ENCODE results near the gene ANP32B. TPM values are rescaled to one million over a fixed set of nuclear protein-coding genes. Genes with fewer than 3 reads are reported as not detected.
"Not testable (repeated sequence)": the region's sequence is repeated elsewhere in the genome, so short reads cannot be mapped to it uniquely, and the experiment has no call there.

The ANP32B gene
- total RNA-seq, 1 donor from 2014 or later = 156 TPM

DNA sequence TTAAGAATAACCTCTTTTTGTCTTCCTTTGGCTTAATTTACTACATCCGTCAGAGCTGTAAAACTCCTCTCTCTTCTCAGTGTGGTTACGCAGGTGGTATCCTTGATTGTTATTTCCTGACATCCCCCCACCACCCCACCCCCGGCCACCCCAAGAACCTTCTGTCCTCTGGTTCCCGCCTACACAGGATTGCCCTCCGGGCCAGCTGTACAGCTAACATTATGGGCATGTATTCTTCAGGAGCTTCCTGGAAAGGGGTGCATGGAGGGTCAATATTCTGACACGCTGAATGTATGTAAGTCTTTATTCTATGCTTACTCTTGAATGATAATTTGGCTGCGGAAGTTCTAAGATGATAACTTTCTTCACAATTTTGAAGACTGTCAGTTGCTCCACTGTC lies 13.0 kb upstream of the ANP32B start:
- Mint-ChIP-seq H3K27ac (no peak overlapping the region), H3K4me3 (no peak overlapping the region), H3K36me3 (no peaks in the 10 kb centered on the region), H3K4me1 (ENCODE audit: unreplicated experiment) (no peaks in the 10 kb centered on the region), H3K9me3 (no peaks in the 10 kb centered on the region), H3K27me3 (peaks cover 22% of the 10 kb centered on the region)
- no peak for DNase-seq (ENCODE audit: extremely low spot score, unreplicated experiment)
- TF ChIP-seq, protein P1, sequence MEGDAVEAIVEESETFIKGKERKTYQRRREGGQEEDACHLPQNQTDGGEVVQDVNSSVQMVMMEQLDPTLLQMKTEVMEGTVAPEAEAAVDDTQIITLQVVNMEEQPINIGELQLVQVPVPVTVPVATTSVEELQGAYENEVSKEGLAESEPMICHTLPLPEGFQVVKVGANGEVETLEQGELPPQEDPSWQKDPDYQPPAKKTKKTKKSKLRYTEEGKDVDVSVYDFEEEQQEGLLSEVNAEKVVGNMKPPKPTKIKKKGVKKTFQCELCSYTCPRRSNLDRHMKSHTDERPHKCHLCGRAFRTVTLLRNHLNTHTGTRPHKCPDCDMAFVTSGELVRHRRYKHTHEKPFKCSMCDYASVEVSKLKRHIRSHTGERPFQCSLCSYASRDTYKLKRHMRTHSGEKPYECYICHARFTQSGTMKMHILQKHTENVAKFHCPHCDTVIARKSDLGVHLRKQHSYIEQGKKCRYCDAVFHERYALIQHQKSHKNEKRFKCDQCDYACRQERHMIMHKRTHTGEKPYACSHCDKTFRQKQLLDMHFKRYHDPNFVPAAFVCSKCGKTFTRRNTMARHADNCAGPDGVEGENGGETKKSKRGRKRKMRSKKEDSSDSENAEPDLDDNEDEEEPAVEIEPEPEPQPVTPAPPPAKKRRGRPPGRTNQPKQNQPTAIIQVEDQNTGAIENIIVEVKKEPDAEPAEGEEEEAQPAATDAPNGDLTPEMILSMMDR (conservative IDR thresholded peaks at IDR 0.05) = no peak

DNA sequence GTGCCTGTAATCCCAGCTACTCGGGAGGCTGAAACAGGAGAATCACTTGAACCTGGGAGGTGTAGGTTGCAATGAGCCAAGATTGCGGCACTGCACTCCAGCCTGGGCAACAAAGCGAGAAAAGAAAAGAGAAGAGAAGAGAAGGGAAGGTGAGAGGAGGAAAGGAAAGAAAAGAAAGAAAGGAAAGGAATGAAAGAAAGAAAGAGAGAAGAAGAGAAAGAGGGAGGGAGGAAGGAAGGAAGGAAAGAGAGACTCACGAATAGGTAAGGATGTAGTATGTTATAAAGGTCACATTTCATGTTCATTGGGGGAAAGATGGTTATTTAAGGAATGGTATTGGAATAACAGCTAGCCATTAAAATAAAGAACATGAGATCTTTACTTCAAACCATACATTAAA lies 10.4 kb upstream of the ANP32B start:
- Mint-ChIP-seq H3K9me3 (no peaks in the 10 kb centered on the region), H3K27me3 (peaks cover 17% of the 10 kb centered on the region), H3K27ac (no peak overlapping the region), H3K36me3 (no peaks in the 10 kb centered on the region), H3K4me1 (ENCODE audit: unreplicated experiment) (no peaks in the 10 kb centered on the region), H3K4me3 (no peak overlapping the region)
- no peak for DNase-seq (ENCODE audit: extremely low spot score, unreplicated experiment)
- TF ChIP-seq, protein P1 (conservative IDR thresholded peaks at IDR 0.05) = no peak

DNA sequence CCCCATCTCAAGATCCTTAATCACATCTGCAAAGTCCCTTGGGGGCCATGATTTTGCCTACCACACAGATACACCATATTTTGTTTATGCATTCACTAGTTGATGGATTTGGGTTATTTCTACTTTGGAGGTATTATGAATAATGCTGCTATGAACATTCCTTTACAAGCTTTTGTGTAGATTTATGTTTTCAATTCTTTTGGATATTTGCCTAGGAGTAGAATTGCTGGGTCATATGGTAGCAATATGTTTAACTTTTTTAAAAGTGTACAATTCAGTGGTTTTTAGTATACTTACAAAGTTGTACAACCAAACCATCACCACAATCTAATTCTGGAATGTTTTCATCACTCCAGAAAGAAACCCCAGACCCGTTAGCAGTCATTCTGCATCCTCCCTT lies 7.8 kb upstream of the ANP32B start:
- no peaks in the 10 kb centered on the region for H3K36me3 Mint-ChIP-seq
- TF ChIP-seq, protein P1 (conservative IDR thresholded peaks at IDR 0.05) = no peak
- H3K4me1 Mint-ChIP-seq (ENCODE audit: unreplicated experiment) = no peaks in the 10 kb centered on the region
- H3K9me3 Mint-ChIP-seq = no peaks in the 10 kb centered on the region
- no peak overlapping the region for H3K4me3 Mint-ChIP-seq
- DNase-seq (ENCODE audit: extremely low spot score, unreplicated experiment) = no peak
- no peak overlapping the region for H3K27ac Mint-ChIP-seq
- peaks cover 10% of the 10 kb centered on the region for H3K27me3 Mint-ChIP-seq

DNA sequence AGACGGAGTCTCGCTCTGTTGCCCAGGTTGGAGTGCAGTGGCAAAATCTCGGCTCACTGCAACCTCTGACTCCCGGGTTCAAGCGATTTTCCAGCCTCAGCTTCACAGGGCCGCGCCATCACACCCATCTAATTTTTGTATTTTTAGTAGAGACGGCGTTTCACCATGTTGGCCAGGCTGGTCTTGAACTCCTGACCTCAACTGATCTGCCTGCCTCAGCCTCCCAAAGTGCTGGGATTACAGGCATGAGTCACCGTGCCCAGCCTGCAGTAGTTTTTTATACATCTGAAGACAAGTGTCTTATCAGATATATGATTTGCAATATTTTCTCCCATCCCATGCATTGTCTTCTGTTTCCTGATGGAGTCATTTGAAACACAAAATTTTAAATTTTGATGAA lies 6.5 kb upstream of the ANP32B start:
- H3K9me3 Mint-ChIP-seq; H3K4me1 Mint-ChIP-seq (ENCODE audit: unreplicated experiment); H3K27me3 Mint-ChIP-seq: not testable (repeated sequence)

DNA sequence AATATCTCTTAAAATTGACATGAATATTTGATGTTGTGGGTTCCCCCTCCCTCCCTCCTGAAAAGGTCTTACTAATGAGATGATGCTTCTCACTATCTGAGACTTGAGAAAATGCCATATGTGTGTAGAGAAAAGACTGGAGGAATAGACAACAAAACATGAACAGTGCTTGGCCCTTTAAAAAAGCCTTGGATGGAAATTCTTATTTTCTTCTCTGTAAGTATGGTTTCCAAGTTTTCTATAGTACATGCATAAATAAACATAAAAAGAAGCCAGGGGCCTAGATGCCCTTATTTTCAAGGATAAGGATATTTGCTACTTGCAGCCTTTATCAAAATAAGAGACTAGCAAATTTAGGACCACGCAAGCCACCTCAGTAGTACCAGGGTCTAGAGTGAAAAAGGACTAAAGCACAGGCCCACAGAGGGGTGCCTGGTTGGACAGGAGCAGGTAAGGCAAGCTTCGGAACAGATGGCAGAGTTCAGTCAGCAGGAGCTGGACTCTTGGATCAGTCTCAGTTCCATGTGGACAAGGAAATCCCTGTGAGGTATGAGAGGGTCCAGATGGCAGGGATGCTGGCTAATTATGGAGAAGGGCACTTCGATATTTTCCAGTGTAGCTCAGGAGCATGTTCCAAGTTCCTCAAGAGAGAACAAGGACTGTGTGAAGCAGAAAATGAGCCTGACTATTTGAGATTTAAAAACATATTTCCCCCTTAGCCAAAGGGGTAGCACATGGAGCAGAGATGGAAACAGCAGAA lies 4.6 kb upstream of the ANP32B start:
- no peak for DNase-seq (ENCODE audit: extremely low spot score, unreplicated experiment)
- Mint-ChIP-seq H3K36me3 (no peaks in the 10 kb centered on the region), H3K9me3 (no peaks in the 10 kb centered on the region), H3K27me3 (no peaks in the 10 kb centered on the region), H3K27ac (no peak overlapping the region), H3K4me3 (no peak overlapping the region), H3K4me1 (ENCODE audit: unreplicated experiment) (peaks cover 17% of the 10 kb centered on the region)
- TF ChIP-seq, protein P1 (conservative IDR thresholded peaks at IDR 0.05) = no peak

More for the DNA sequence above, 6.5 kb upstream of the ANP32B start:
- not testable (repeated sequence) for H3K36me3 Mint-ChIP-seq; DNase-seq (ENCODE audit: extremely low spot score, unreplicated experiment); H3K27ac Mint-ChIP-seq; H3K4me3 Mint-ChIP-seq

DNA sequence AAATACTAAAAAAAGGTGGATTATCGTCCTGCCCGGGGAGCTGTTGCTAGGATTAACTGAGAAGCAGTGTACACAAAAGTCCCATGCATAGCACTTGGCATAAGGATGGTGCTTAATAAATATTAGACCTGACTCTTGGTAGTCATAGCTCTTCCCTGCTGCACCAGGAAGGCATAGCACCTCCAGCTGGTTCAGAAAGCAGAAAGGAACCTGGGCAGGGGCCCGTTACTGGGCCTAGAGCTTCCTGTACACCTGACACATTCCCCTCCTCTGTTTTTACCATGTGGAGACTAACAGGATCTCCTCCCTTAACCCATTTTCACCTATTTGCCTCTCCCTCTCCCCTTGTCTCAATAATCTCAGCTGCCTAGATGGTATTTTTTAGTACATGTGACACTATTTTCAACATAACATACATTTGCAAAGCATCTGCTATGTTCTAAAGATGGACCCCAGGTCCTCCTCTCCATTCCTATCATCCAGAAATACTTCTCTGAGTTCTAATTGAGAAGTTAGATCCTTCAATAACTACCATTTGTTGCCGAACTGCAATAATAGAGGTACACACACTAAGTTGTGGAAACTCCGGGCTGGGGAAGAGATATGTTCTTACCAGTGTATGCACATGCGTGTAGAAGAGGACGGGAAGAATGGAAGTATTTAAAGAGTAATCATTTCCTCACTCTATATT lies 3.2 kb upstream of the ANP32B start:
- Mint-ChIP-seq H3K27me3 (no peaks in the 10 kb centered on the region), H3K4me3 (no peak overlapping the region), H3K36me3 (no peaks in the 10 kb centered on the region), H3K9me3 (no peaks in the 10 kb centered on the region), H3K4me1 (ENCODE audit: unreplicated experiment) (peaks cover 17% of the 10 kb centered on the region), H3K27ac (no peak overlapping the region)
- TF ChIP-seq, protein P1 (conservative IDR thresholded peaks at IDR 0.05) = no peak
- no peak for DNase-seq (ENCODE audit: extremely low spot score, unreplicated experiment)

All from type B pancreatic cell (in vitro differentiated cells).